GM12872 (cell line): Measurements from ENCODE around the gene FMN1.

Source experiments
- CTCF ChIP-seq: IDR thresholded peaks from 3 replicates; pipeline ENCODE4 v1.5.1; 2011; ENCODE audit warnings: low read depth, mild to moderate bottlenecking, low read length, moderate library complexity; ENCODE audit not compliant: insufficient read depth

Gene FMN1

DNA sequence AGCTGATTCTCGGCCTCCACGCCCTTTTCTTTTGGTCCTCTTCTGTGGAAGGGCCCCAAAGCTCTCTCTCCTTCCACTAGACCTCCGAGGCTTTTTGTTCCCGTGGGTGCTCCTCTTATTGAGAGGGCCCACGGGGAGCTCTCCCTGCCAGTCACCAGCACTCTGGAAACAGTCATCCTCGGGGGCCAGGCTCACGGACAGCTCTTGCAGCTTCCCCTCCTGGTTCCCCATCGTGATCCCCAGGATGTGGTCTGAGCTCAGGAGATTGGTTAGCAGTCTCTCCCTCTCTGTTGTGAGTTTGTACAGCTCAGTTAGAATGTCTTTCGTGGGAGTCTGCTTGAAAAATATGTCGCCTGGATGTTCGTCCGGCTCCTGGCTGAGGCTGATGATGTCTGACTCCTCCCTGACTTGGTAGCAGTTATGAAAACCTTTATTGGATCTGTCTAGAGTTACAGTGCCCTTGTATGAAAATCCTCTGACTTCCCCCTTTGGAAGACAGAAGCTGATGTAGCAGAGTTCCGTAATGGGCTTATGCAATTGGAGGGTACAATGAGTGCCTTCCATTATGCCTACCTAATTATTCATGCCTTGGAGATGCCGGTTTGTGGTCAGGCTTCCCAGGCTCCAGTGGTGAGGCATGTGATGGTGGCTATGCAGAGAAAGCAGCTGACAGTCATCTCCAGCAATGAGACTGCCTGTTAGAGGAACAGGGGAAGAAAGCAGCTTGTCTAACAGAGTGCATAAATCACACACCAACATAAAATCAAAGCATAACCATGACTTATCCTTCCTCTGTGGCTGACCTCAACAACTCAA, 40.0 kb downstream of the FMN1 start:
- TF ChIP-seq CTCF = no peak

GRCh38 chr15:33153548-33153947, 41.0 kb downstream of the FMN1 start:
- no peak for TF ChIP-seq CTCF

- TF ChIP-seq CTCF = no peak
Measured at GRCh38 chr15:33152502-33153109, 41.9 kb downstream of the FMN1 start.

DNA sequence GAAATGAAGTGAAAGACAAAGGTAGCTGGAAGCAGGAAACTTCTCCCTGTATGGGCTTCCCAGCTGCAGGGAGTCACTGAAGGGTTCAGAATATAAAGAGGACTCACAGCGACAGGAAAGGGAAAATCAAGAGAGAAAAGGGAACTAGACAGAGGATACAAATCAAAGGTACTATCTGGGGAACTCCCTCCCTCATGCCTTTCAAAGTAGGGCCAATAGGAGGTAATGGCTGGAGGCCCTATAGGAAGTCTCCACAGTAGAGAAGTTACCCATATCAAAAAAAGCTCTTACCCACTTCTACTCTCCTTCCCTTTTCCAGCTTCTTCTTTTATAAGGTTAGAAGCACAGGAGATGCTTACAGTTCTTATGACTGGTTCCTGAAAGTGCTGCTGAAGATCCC, 43.5 kb downstream of the FMN1 start:
- no peak for TF ChIP-seq CTCF

DNA sequence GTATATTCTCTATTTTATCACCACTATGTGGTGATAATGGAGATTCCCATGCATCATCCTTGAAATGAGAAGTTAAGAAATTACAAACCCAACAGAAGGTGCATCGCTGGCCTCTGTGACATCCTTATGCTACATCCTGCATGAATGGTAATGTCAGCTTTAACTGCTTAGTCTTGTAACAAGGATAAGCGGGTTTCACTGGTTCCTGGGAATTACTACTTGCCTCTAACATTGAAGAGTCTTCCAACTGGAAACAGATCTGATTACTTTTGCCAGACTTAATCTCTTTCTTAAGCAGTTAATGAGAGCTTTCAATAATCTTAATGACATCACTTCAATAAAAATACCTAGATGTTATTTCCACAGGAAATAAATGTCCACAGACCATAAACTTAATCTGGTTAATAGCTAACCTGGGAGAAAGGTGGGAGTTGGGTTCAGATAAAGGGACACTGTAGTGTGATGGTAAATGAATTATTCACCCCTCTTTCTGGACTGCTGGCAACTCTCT, 44.0 kb downstream of the FMN1 start:
- TF ChIP-seq CTCF = no peak

- TF ChIP-seq CTCF = no peak
Measured at GRCh38 chr15:33149919-33150318, 44.6 kb downstream of the FMN1 start.

GRCh38 chr15:33148129-33148751, 46.3 kb downstream of the FMN1 start:
- TF ChIP-seq CTCF = no peak
